ENCODE data around the gene SPTB. TPM values are rescaled to one million over a fixed set of nuclear protein-coding genes. Genes with fewer than 3 reads are reported as not detected.

The SPTB gene
- 1.5 to 1.9 TPM (median 1.7 TPM) in 5 replicates for total RNA-seq (2022; extraction: Qiagen RNA extraction)

GRCh38 chr14:64879635-64880220, at the start of gene SPTB:
Gene SPTB (minus strand): TSS chr14:64879907. CDS start chr14:64823094, 56,813 bp downstream.

GRCh38 chr14:64914237-64915028, 34.7 kb upstream of the SPTB start, which contains the start of gene CHURC1:
Gene CHURC1 (plus strand): TSS chr14:64914455. CDS start chr14:64914496, 41 bp downstream.

GRCh38 chr14:64704143-64704742, 175.5 kb downstream of the SPTB start, which contains the start of gene PLEKHG3:
Gene PLEKHG3 (plus strand): TSS chr14:64704424. CDS start chr14:64727632, 23,208 bp downstream.

Other genes with a start within 250 kb of the SPTB start
- gene PLEKHG3, start 175.5 kb downstream of the SPTB start, total RNA-seq (2022; extraction: Qiagen RNA extraction), result 21.1 to 28.5 TPM (median 27.0 TPM) in 5 replicates
- gene CHURC1, start 34.5 kb upstream of the SPTB start, total RNA-seq (2022; extraction: Qiagen RNA extraction), result 77.2 to 96.2 TPM (median 78.8 TPM) in 5 replicates
- gene GPX2, start 62.8 kb upstream of the SPTB start, total RNA-seq (2022; extraction: Qiagen RNA extraction), result 152 to 304 TPM (median 192 TPM) in 5 replicates
- 18.6 to 23.3 TPM (median 20.2 TPM) in 5 replicates for gene RAB15, start 92.4 kb upstream of the SPTB start, total RNA-seq (2022; extraction: Qiagen RNA extraction)
- gene FNTB, start 107.0 kb upstream of the SPTB start, total RNA-seq (2022; extraction: Qiagen RNA extraction), result 21.5 to 26.7 TPM (median 22.7 TPM) in 5 replicates
- 52.2 to 72.1 TPM (median 54.5 TPM) in 5 replicates for gene MAX, start 222.6 kb upstream of the SPTB start, total RNA-seq (2022; extraction: Qiagen RNA extraction)